Activated T-helper 1 cell treated with anti-CD3 and anti-CD28 coated beads, Interleukin-12 subunit alpha, Interleukin-12 subunit beta, Interleukin-2, Interleukin-4 antibody, amounts not matched to agents 30 ng/mL and 10 ng/mL and 1 ng/mL, durations not matched to agents 14 hours and 24 hours and 36 hours (primary cell): ENCODE measurements around the gene ECSIT. TPM values are rescaled to one million over a fixed set of nuclear protein-coding genes. Genes with fewer than 3 reads are reported as not detected.

Experiments used
- DNase-seq: peaks from one replicate; pipeline ENCODE4 v3.0.0; 2021; ENCODE audit warnings: low spot score
- H3K27ac Mint-ChIP-seq: one replicate; pipeline ENCODE4 v1.8.0; 2021; ENCODE audit warnings: mild to moderate bottlenecking, mixed read lengths
- H3K27me3 Mint-ChIP-seq: one replicate; pipeline ENCODE4 v1.8.0; 2022; ENCODE audit warnings: mild to moderate bottlenecking, moderate library complexity, mixed read lengths; ENCODE audit not compliant: insufficient read depth
- H3K36me3 Mint-ChIP-seq: one replicate; pipeline ENCODE4 v1.8.0; 2021; ENCODE audit warnings: low read depth, mixed read lengths
- H3K4me1 Mint-ChIP-seq: one replicate; pipeline ENCODE4 v1.8.0; 2021; ENCODE audit warnings: low read depth, mixed read lengths
- H3K4me3 Mint-ChIP-seq: one replicate; pipeline ENCODE4 v1.8.0; 2021; ENCODE audit warnings: mild to moderate bottlenecking, moderate library complexity, mixed read lengths
- H3K9me3 Mint-ChIP-seq: one replicate; pipeline ENCODE4 v1.8.0; 2021; ENCODE audit warnings: mixed read lengths
- intact Hi-C: fragments of 100-400 bp; cut with micrococcal nuclease; formaldehyde crosslinking; loops from one replicate; pipeline ENCODE4 v1.15.1; 2024
- total RNA-seq: library from RNA; stranded (reverse); gene quantifications from 2 replicates; pipeline ENCODE4 v1.2.3, GENCODE V29; 2022

The ECSIT gene
- total RNA-seq, 1 donor from 2014 or later: 37.3 TPM

DNA sequence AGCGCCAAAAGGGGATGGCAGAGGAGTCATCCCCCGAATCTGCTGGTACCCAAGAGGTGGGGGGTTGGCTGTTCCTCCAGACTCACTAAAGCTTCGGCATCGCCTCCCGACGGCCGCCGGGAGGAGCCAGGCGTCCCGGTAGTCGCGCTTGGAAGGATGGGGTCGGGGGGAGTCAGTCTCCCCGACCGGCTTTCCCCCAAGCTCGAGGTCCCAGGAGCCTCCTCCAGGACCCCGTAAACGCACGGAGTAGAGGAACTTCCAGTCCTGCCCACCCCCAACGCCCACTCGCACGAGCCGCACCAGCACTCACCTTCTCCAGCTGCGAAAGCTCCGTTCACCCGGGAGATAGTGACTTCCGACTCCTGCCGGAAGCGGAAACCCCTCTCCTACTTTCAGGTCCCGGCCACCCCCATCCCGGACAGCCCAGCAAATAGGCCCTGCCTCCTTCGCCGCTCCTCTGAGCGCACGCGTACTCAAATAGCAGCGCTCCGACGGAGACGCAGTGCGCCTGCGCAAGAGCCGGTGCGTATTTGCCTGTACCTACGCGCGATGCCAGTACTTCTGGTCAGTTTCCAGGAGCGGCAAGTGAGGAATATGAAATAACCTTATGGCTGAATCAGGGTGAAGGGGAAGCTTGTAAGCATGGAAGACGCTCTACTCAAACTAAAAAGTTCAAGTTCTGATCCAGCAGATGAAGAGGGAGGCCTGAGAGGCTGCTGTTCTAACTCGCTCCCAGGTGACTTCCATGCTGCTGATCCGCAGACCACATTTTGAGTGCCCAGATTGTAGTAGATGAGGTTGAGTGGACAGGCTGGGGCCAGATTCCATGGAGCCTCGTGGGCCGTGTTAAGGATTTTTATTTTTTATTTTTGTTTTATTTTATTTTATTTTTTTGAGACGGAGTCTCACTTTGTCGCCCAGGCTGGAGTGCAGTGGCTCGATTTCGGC lies 30.2 kb upstream of the ECSIT start, which contains the start of gene ELOF1:
TSS of gene ELOF1 (minus strand) at position 350 of the 948 bp plus-strand sequence. CDS start 4,883 bp downstream, outside the sequence.
- H3K27ac Mint-ChIP-seq: peak within 1 kb of the TSS; percentile 96
- intact Hi-C loops: loop anchor here (1.0 kb wide), 7 partner anchors 22 to 124 kb away; partner anchors contain the start of genes ECSIT, ODAD3, PRKCSH and ZNF653
- H3K36me3 Mint-ChIP-seq: peaks cover 7% of the 10 kb centered on the region
- DNase-seq: peak; percentile 97
- peaks cover 42% of the 10 kb centered on the region for H3K4me1 Mint-ChIP-seq
- peak within 1 kb of the TSS; percentile 92 for H3K4me3 Mint-ChIP-seq
- H3K9me3 Mint-ChIP-seq: no peaks in the 10 kb centered on the region
- no peaks in the 10 kb centered on the region for H3K27me3 Mint-ChIP-seq

DNA sequence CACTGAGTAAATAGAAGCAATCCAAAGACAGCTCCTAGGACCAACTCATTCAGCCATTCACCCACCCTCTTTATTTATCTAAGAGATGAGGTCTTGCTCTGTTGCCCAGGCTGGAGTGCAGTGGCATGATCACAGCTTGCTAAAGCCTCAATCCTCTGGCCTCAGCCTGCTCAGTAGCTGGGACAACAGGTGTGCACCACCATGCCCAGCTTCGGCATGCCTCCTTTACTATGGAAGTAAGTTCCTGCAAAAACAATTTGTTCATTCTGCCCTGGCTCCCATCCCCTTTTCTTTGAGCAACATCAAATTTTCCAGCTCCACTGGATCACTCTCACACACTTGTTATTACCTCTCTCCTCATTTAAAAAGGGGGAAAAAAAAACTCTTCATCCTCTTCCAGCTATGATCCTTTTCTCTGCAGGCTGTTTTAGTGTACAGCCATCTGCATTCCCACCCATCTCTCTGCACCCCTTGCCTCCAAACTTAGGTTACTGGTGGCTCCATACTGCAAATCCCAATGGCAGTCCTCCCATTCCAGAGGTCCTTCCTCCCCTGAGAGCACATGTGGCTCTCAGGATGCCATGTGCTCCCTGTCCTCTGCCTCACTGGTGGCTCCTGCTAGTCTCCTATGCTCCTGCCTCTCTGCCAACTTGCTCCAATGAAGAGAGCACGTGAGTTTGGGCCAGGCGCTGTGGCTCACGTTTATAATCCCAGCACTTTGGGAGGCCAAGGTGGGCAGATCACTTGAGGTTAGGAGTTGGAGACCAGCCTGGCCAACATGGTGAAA lies 27.9 kb upstream of the ECSIT start:
- H3K4me3 Mint-ChIP-seq: peak overlapping the region; percentile 92
- no peaks in the 10 kb centered on the region for H3K9me3 Mint-ChIP-seq
- H3K36me3 Mint-ChIP-seq: peaks cover 10% of the 10 kb centered on the region
- no peaks in the 10 kb centered on the region for H3K27me3 Mint-ChIP-seq
- peaks cover 45% of the 10 kb centered on the region for H3K4me1 Mint-ChIP-seq
- intact Hi-C loops: no loop called here
- H3K27ac Mint-ChIP-seq: no peak overlapping the region
- DNase-seq: no peak

DNA sequence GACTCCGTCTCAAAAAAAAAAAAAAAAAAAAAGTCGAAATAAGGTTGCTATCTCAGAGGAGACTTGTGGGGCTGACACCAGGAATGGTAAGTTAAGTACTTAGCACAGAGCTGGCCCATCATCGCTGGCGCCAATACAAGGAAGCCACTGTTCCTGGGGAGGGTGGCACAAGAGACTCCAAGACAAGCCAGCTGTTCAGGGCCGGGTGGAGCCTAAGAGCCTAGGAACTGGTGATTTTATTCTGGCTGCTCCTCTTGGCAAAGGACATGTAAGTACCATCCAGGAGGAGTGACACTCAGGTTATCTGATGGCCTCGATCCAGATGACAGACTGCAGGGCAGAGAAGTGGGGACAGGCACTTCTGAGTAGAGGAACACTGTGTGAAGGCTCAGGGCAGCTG lies 26.3 kb upstream of the ECSIT start:
- H3K36me3 Mint-ChIP-seq: peaks cover 10% of the 10 kb centered on the region
- no peak for DNase-seq
- intact Hi-C loops: no loop called here
- H3K27me3 Mint-ChIP-seq: no peaks in the 10 kb centered on the region
- no peak overlapping the region for H3K4me3 Mint-ChIP-seq
- no peaks in the 10 kb centered on the region for H3K9me3 Mint-ChIP-seq
- H3K4me1 Mint-ChIP-seq: peaks cover 36% of the 10 kb centered on the region
- H3K27ac Mint-ChIP-seq: peak overlapping the region; percentile 6

DNA sequence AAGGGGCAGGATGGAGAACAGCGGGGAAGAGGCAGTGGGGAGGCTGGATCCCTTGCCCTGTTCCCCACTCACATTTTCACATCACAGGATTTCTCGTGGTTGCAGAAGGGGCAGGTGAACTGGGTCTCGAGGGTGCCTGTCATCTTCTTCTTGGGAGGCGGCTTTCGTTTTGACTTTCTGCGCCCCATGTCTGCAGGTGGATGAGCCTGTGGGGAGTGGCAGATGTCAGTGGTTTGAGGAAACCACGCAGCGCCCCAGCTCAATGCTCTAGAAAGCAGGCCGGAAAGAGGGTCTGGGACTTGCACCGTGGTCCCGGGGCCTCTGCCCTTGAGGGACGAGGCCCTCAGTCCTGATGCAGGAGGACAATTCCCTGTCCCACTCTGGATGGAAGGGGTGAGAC lies 25.2 kb upstream of the ECSIT start:
- no peaks in the 10 kb centered on the region for H3K27me3 Mint-ChIP-seq
- DNase-seq: no peak
- H3K9me3 Mint-ChIP-seq: no peaks in the 10 kb centered on the region
- no peak overlapping the region for H3K4me3 Mint-ChIP-seq
- H3K27ac Mint-ChIP-seq: peak overlapping the region; percentile 29
- peaks cover 30% of the 10 kb centered on the region for H3K4me1 Mint-ChIP-seq
- peaks cover 10% of the 10 kb centered on the region for H3K36me3 Mint-ChIP-seq
- intact Hi-C loops: no loop called here

DNA sequence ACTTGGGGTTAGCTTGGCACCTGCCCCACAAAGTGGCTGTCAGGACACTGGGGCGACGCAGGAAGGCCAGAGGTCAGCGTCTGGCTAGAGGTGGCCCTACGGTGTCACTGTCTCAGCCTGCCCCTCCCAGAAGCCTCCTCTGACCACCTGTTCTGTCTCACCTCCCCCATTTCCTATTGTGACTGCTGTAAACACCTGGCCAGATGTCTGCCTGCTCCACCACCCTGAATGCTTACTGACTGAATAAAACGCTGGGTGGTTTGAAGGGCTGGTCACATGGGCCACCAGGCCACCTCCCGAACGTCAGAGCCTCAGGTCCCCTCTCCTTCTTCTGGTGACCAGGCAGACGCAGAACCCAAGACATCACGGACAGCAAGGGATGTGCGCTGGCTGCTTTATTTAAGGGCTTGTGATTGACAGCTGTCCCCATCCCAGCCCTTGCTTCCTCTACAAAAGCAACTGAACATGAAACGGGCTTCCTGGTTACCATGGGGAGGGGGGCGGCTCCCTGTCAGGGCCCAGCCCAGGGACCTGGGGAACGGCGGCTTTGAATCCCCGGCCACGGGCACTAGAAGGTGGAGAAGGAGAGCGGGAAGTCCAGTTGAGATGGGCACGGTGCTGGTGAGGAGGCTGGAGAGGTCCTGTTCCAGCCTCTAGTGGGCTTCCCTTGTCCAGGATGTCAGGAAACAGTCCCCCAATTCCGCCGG lies 23.9 kb upstream of the ECSIT start:
- Mint-ChIP-seq H3K4me3 (no peak overlapping the region), H3K27me3 (no peaks in the 10 kb centered on the region), H3K27ac (no peak overlapping the region), H3K4me1 (peaks cover 22% of the 10 kb centered on the region), H3K36me3 (peaks cover 10% of the 10 kb centered on the region), H3K9me3 (no peaks in the 10 kb centered on the region)
- no peak for DNase-seq
- intact Hi-C loops: no loop called here

DNA sequence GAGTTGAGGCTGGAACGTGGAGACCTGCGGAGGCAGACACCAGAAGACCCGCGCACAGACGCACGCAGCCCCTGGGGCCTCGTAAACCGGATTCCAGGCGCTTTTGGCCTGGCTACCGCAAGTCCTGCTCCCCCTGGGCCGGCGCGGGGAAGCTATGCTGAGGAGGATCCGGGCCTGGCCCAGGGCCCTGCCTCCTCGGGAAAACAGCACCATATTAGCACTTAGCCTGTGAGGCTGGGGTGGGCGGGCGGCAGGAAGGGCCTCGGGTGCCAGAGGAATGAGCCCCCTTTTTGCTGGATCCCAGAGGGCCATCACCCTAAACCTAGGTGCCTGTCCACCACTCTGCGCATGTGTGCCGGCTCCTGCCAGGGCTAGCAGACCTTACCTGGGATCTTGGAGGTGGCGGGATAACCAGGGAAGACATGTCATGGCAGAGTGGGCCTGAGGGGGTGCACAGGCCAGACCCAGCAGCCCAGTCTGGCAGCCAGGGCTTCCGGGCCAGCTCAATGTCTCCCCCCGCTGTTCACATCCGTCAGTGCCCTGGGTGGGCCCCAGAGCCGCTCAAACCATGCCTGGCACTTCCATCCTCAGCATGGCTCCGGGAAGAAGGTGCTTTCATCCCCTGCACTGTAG lies 22.8 kb upstream of the ECSIT start:
- H3K27me3 Mint-ChIP-seq: no peaks in the 10 kb centered on the region

DNA sequence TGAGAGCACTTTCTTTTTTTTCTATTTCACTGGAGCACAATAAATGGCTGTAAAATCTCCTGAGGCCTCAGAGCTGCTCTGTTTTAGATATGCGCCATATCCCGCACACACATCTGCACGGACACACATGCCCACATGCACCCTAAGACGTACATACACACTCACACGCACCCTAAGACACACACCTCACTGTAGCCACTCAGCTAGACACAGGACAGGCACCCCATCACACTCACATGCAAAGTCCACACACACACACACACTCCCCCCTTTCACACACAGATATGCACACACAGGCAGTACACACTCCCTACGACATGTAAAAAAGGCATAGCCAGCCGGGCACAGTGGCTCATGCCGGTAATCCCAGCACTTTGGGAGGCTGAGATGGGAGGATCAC lies 21.3 kb upstream of the ECSIT start:
- Mint-ChIP-seq H3K4me3 (no peak overlapping the region), H3K27ac (no peak overlapping the region), H3K27me3 (no peaks in the 10 kb centered on the region), H3K36me3 (peaks cover 6% of the 10 kb centered on the region), H3K4me1 (peaks cover 7% of the 10 kb centered on the region), H3K9me3 (no peaks in the 10 kb centered on the region)
- DNase-seq: no peak
- intact Hi-C loops: no loop called here

More for the DNA sequence above, 22.8 kb upstream of the ECSIT start:
- H3K27ac Mint-ChIP-seq: no peak overlapping the region
- intact Hi-C loops: no loop called here
- H3K9me3 Mint-ChIP-seq: no peaks in the 10 kb centered on the region
- no peak overlapping the region for H3K4me3 Mint-ChIP-seq
- H3K4me1 Mint-ChIP-seq: peaks cover 15% of the 10 kb centered on the region
- H3K36me3 Mint-ChIP-seq: peaks cover 10% of the 10 kb centered on the region
- DNase-seq: no peak

DNA sequence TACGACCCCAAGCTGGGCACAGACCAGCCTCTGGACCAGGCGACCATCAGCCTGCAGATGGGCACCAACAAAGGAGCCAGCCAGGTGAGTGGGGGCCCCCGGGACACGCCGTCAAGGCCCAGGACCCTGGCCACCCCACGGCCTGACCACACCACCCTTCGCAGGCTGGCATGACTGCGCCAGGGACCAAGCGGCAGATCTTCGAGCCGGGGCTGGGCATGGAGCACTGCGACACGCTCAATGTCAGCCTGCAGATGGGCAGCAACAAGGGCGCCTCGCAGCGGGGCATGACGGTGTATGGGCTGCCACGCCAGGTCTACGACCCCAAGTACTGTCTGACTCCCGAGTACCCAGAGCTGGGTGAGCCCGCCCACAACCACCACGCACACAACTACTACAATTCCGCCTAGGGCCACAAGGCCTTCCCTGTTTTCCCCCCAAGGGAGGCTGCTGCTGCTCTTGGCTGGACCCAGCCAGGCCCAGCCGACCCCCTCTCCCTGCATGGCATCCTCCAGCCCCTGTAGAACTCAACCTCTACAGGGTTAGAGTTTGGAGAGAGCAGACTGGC lies 20.5 kb upstream of the ECSIT start:
- no peak overlapping the region for H3K4me3 Mint-ChIP-seq
- no peaks in the 10 kb centered on the region for H3K9me3 Mint-ChIP-seq
- no peak overlapping the region for H3K27ac Mint-ChIP-seq
- peaks cover 4% of the 10 kb centered on the region for H3K36me3 Mint-ChIP-seq
- intact Hi-C loops: no loop called here
- no peaks in the 10 kb centered on the region for H3K27me3 Mint-ChIP-seq
- peaks cover 5% of the 10 kb centered on the region for H3K4me1 Mint-ChIP-seq
- no peak for DNase-seq

DNA sequence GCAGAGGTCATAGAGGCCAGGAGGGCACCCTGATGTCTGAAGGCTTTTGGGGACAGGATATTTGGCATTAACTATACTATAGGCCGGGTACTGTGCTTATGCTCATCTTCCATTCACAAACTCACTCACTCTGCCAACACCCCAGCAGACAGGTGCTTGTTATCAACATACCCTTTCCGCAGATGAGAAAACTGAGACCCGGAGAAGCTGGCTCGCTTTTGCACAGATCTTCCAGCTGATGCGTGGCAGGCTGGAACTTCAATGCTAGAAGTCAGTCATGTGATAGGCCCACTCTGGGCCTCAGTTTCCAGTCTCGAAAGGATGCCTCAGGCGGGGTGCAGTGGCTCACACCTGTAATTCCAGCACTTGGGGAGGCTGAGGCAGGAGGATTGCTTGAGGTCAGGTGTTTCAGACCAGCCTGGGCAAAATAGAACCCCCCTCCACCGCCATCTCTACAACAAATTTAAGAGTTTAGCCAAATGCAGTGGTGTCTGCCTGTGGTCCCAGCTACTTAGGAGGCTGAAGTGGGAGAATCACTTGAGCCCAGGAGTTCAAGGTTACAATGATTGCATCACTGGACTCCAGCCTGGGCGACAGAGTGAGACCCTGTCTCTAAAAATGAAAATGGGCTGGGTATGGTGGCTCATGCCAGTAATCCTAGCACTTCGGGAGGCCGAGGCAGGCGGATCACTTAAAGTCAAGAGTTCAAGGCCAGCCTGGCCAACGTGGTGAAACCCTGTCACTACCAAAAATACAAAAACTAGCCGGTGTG lies 19.2 kb upstream of the ECSIT start:
- intact Hi-C loops: no loop called here
- Mint-ChIP-seq H3K4me1 (no peaks in the 10 kb centered on the region), H3K4me3 (no peak overlapping the region), H3K27ac (no peak overlapping the region), H3K27me3 (no peaks in the 10 kb centered on the region), H3K9me3 (no peaks in the 10 kb centered on the region), H3K36me3 (no peaks in the 10 kb centered on the region)
- no peak for DNase-seq

DNA sequence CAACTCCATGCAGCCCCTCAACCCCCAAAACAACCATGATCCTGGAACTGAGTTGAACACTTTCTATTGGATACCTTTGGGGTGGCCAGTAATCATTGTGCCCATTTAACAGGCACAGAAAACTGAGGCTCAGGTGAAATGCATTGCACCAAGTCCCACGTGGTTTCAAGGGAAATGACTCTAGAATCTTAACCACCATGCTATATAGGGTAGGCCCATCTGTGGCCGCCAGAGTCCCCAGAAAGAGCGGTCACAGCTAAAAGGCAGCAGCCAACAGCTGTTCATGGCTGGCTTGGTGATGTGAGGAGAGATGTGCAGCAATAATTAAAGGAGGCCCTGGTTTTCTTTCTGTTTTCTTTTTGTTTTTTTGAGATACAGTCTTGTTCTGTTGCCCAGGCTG lies 12.3 kb upstream of the ECSIT start:
- DNase-seq: no peak
- Mint-ChIP-seq H3K4me1 (no peaks in the 10 kb centered on the region), H3K27ac (no peak overlapping the region), H3K27me3 (peaks cover 12% of the 10 kb centered on the region), H3K4me3 (no peak overlapping the region), H3K9me3 (no peaks in the 10 kb centered on the region), H3K36me3 (no peaks in the 10 kb centered on the region)
- intact Hi-C loops: no loop called here

DNA sequence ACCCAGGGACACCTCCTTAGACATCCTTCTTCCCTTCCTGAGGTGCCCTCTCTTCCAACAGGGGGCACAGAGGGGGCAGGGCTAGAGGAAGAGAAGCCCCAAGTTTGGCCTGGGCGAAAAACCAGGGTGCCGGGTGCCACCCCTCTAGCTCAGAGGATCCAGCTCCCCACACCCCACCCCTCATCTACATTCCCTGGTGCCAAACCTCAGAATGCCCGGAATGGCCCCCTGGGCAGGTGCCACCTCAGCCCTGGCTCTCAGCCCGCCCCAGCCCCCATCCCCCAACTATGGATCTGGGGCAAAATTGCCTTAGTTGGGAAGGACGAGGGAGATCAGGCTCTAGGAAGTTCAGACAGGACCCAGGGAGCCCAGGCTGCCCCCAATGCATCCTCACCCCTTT lies 11.7 kb upstream of the ECSIT start:
- Mint-ChIP-seq H3K36me3 (no peaks in the 10 kb centered on the region), H3K4me3 (no peak overlapping the region), H3K9me3 (no peaks in the 10 kb centered on the region), H3K4me1 (peaks cover 2% of the 10 kb centered on the region), H3K27ac (no peak overlapping the region), H3K27me3 (peaks cover 12% of the 10 kb centered on the region)
- DNase-seq: no peak
- intact Hi-C loops: no loop called here
